PFSK-1 (cell line): ENCODE measurements around the gene TBC1D9.

Experiments
- POLR2AphosphoS5 ChIP-seq: IDR thresholded peaks from 2 replicates; pipeline ENCODE4 v1.6.1; 2012; ENCODE audit warnings: low read depth, mild to moderate bottlenecking, control low read depth, low read length, moderate library complexity
- TAF1 ChIP-seq: IDR thresholded peaks from 2 replicates; pipeline ENCODE4 v1.6.1; 2012; ENCODE audit warnings: low read length, control low read depth, borderline replicate concordance; ENCODE audit not compliant: insufficient read depth
- TF ChIP-seq, protein P1 (sequence below), 2 experiments: IDR thresholded peaks; 2 replicates each; pipeline versions ENCODE4 v1.6.1 to v1.8.0; 2011 to 2012; ENCODE audit warnings: low read depth in 2 of 2, low read length in 2 of 2, control low read depth in 1 of 2, inconsistent platforms in 1 of 2, mild to moderate bottlenecking in 1 of 2, moderate library complexity in 1 of 2; ENCODE audit not compliant: insufficient read depth in 1 of 2

DNA sequence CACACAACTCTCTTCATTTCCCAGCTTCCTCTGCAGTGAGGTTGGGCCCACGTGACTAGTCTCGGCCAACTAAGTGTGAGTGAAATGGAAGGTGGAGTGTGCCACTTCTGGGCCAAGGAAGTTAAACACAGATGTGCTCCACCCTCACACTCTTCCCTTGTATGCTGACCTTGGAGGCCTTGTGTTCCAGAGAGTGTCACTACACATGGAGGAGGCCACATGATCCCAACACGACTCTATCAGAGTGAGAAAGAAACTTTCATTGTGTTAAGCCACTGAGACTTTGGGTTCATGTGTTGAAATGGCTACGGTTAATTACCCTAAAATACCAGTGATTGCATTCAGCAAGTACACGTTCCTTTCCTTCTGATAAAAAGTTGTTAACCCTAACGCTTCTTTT, 55.1 kb downstream of the TBC1D9 start:
- no peak for TF ChIP-seq POLR2AphosphoS5
- TF ChIP-seq, protein P1, sequence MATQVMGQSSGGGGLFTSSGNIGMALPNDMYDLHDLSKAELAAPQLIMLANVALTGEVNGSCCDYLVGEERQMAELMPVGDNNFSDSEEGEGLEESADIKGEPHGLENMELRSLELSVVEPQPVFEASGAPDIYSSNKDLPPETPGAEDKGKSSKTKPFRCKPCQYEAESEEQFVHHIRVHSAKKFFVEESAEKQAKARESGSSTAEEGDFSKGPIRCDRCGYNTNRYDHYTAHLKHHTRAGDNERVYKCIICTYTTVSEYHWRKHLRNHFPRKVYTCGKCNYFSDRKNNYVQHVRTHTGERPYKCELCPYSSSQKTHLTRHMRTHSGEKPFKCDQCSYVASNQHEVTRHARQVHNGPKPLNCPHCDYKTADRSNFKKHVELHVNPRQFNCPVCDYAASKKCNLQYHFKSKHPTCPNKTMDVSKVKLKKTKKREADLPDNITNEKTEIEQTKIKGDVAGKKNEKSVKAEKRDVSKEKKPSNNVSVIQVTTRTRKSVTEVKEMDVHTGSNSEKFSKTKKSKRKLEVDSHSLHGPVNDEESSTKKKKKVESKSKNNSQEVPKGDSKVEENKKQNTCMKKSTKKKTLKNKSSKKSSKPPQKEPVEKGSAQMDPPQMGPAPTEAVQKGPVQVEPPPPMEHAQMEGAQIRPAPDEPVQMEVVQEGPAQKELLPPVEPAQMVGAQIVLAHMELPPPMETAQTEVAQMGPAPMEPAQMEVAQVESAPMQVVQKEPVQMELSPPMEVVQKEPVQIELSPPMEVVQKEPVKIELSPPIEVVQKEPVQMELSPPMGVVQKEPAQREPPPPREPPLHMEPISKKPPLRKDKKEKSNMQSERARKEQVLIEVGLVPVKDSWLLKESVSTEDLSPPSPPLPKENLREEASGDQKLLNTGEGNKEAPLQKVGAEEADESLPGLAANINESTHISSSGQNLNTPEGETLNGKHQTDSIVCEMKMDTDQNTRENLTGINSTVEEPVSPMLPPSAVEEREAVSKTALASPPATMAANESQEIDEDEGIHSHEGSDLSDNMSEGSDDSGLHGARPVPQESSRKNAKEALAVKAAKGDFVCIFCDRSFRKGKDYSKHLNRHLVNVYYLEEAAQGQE (IDR thresholded peaks at IDR 0.05; ENCODE audit: insufficient read depth in 1 of 2, low read depth in 2 of 2, low read length in 2 of 2): no peak
- TF ChIP-seq TAF1: no peak
